GM18507 (cell line): Measurements from ENCODE around the gene PRICKLE1.

Experiments
- DNase-seq: peaks from one replicate; pipeline ENCODE4 v3.0.0; 2011; ENCODE audit warnings: low read depth; ENCODE audit not compliant: insufficient read length; ENCODE audit errors: extremely low spot score
- FAIRE-seq: peaks from 2 replicates; lab custom pipeline; 2011; peaks lifted over from hg19 to GRCh38; lab: Jason Lieb, UNC

Gene PRICKLE1

GRCh38 chr12:42421844-42422779 is 167.4 kb downstream of the PRICKLE1 start:
- DNase-seq (no peak), FAIRE-seq (no peak)

- no peak for DNase-seq
- FAIRE-seq: no peak
Observed at GRCh38 chr12:42420395-42420794, 169.2 kb downstream of the PRICKLE1 start.

- DNase-seq: no peak
- no peak for FAIRE-seq
Observed at GRCh38 chr12:42410340-42410739, 179.2 kb downstream of the PRICKLE1 start.

- DNase-seq (no peak), FAIRE-seq (no peak)
Observed at GRCh38 chr12:42409471-42409870, 180.1 kb downstream of the PRICKLE1 start.

GRCh38 chr12:42407306-42407705 is 182.2 kb downstream of the PRICKLE1 start:
- FAIRE-seq: no peak
- no peak for DNase-seq
